ENCODE results near the gene ABCD1. TPM values are rescaled to one million over a fixed set of nuclear protein-coding genes. Genes with fewer than 3 reads are reported as not detected.
"Not testable (repeated sequence)": the region's sequence is repeated elsewhere in the genome, so short reads cannot be mapped to it uniquely, and the experiment has no call there.

Gene ABCD1
- polyA plus RNA-seq, 1 donor from 2014 or later = 3.6 TPM

GRCh38 chrX:153703036-153703370, 21.7 kb upstream of the ABCD1 start:
- H3K4me2 ChIP-seq (ENCODE audit: low read length) = no peak overlapping the region
- no peaks in the 10 kb centered on the region for H3K27me3 ChIP-seq (ENCODE audit: insufficient read depth, low read depth, low read length)
- H3K9ac ChIP-seq (ENCODE audit: low read length) = no peak overlapping the region
- no peaks in the 10 kb centered on the region for H3K79me2 ChIP-seq (replicated peaks; ENCODE audit: insufficient read depth, low read length)
- H4K20me1 ChIP-seq (ENCODE audit: insufficient read depth) = no peaks in the 10 kb centered on the region
- TF ChIP-seq POLR2AphosphoS5 (IDR thresholded peaks at IDR 0.05) (no peak), SMC3 (conservative IDR thresholded peaks at IDR 0.05; ENCODE audit: poor library complexity) (no peak), EZH2 (IDR thresholded peaks at IDR 0.05; ENCODE audit: borderline replicate concordance, insufficient read depth, low read length, poor library complexity, severe bottlenecking) (no peak)
- no peak overlapping the region for H3K4me3 ChIP-seq (ENCODE audit: low read length)
- no peaks in the 10 kb centered on the region for H3K36me3 ChIP-seq (ENCODE audit: insufficient read depth, low read length)
- no peaks in the 10 kb centered on the region for H3K9me2 ChIP-seq (ENCODE audit: insufficient read depth, low read length)
- H3K9me3 ChIP-seq (ENCODE audit: low read length) = no peaks in the 10 kb centered on the region
- H3K27ac ChIP-seq (ENCODE audit: low read length) = no peak overlapping the region
- H2AFZ ChIP-seq (ENCODE audit: low read depth, low read length) = no peak overlapping the region
- H3F3A ChIP-seq (ENCODE audit: insufficient read depth, low read length, poor library complexity, severe bottlenecking) = no peaks in the 10 kb centered on the region

DNA sequence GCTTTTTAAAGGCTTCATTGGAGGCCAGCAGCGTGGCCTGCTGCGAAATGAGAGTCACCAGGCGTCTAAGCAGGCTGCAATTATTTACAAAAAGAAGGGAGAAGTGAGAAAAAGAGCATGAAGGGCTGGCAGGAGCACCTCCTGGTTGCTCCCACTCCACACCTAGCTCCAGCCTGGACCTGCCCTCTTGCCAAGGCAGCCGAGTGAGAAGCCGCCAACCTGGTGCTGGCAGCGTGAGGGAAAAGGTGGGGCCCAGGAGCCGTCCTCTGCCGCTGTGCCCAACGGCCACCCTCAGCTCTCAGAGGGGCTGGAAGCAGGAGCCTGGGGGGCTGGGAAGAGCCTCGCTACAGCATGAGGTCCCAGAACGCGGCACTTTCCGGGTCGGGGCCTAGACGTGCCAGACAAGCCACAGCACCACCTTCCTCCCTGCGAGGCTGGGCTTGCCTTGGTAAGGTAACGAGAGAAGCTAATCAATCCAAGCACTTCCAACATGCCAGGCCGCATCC, 20.6 kb upstream of the ABCD1 start:
- H4K20me1 ChIP-seq (ENCODE audit: insufficient read depth) = no peaks in the 10 kb centered on the region
- H3K9me3 ChIP-seq (ENCODE audit: low read length) = no peaks in the 10 kb centered on the region
- no peak overlapping the region for H3K4me3 ChIP-seq (ENCODE audit: low read length)
- TF ChIP-seq RAD21 (conservative IDR thresholded peaks at IDR 0.05) (no peak), POLR2AphosphoS5 (IDR thresholded peaks at IDR 0.05) (no peak), EP300 (conservative IDR thresholded peaks at IDR 0.05; ENCODE audit: poor library complexity, severe bottlenecking) (no peak)
- H3F3A ChIP-seq (ENCODE audit: insufficient read depth, low read length, poor library complexity, severe bottlenecking) = no peaks in the 10 kb centered on the region
- no peak overlapping the region for H3K27ac ChIP-seq (ENCODE audit: low read length)
- no peaks in the 10 kb centered on the region for H3K27me3 ChIP-seq (ENCODE audit: insufficient read depth, low read depth, low read length)
- no peaks in the 10 kb centered on the region for H3K36me3 ChIP-seq (ENCODE audit: insufficient read depth, low read length)
- no peaks in the 10 kb centered on the region for H3K79me2 ChIP-seq (replicated peaks; ENCODE audit: insufficient read depth, low read length)
- H3K9me2 ChIP-seq (ENCODE audit: insufficient read depth, low read length) = no peaks in the 10 kb centered on the region
- H3K4me2 ChIP-seq (ENCODE audit: low read length) = no peak overlapping the region
- no peak overlapping the region for H2AFZ ChIP-seq (ENCODE audit: low read depth, low read length)
- no peak overlapping the region for H3K9ac ChIP-seq (ENCODE audit: low read length)

- H3K4me3 ChIP-seq (ENCODE audit: low read length); H4K20me1 ChIP-seq (ENCODE audit: insufficient read depth); H2AFZ ChIP-seq (ENCODE audit: low read depth, low read length); H3K9ac ChIP-seq (ENCODE audit: low read length); H3K36me3 ChIP-seq (ENCODE audit: insufficient read depth, low read length); H3F3A ChIP-seq (ENCODE audit: insufficient read depth, low read length, poor library complexity, severe bottlenecking); H3K9me3 ChIP-seq (ENCODE audit: low read length); H3K27me3 ChIP-seq (ENCODE audit: insufficient read depth, low read depth, low read length); H3K79me2 ChIP-seq (replicated peaks; ENCODE audit: insufficient read depth, low read length); H3K27ac ChIP-seq (ENCODE audit: low read length); H3K4me2 ChIP-seq (ENCODE audit: low read length); H3K9me2 ChIP-seq (ENCODE audit: insufficient read depth, low read length): not testable (repeated sequence)
Measured at GRCh38 chrX:153704631-153705402, 19.8 kb upstream of the ABCD1 start.

GRCh38 chrX:153705403-153706060, 19.1 kb upstream of the ABCD1 start:
- H3K79me2 ChIP-seq (replicated peaks; ENCODE audit: insufficient read depth, low read length); H4K20me1 ChIP-seq (ENCODE audit: insufficient read depth); H3K4me2 ChIP-seq (ENCODE audit: low read length); H3K27ac ChIP-seq (ENCODE audit: low read length); H3K4me3 ChIP-seq (ENCODE audit: low read length); H3K9me3 ChIP-seq (ENCODE audit: low read length); H3K9me2 ChIP-seq (ENCODE audit: insufficient read depth, low read length); H2AFZ ChIP-seq (ENCODE audit: low read depth, low read length); H3F3A ChIP-seq (ENCODE audit: insufficient read depth, low read length, poor library complexity, severe bottlenecking); H3K27me3 ChIP-seq (ENCODE audit: insufficient read depth, low read depth, low read length); H3K36me3 ChIP-seq (ENCODE audit: insufficient read depth, low read length); H3K9ac ChIP-seq (ENCODE audit: low read length): not testable (repeated sequence)

Data from neural cell (in vitro differentiated cells).